DND-41 (cell line): ENCODE data around the gene LPAR1.

Experiments
- ATAC-seq: fragments of 200-7000 bp; cut with Tn5 transposase; 3 replicates; pipeline ENCODE4 v1.9.1; 2021; ENCODE audit warnings: low read depth; ENCODE audit not compliant: insufficient read depth
- DNase-seq: peaks from one replicate; pipeline ENCODE4 v3.0.0-alpha.2; 2020
- H2AFZ ChIP-seq: 2 replicates; pipeline ENCODE4 v1.6.0; 2012; ENCODE audit warnings: low read depth, low read length
- H3K27ac ChIP-seq: 2 replicates; pipeline ENCODE4 v1.5.1; 2012; ENCODE audit warnings: low read length, inconsistent platforms
- H3K27me3 ChIP-seq: fragments of 200-600 bp; sonication (generic); 2 replicates; pipeline ENCODE4 v1.6.0; 2012; ENCODE audit warnings: low read length, mild to moderate bottlenecking, inconsistent platforms; ENCODE audit not compliant: insufficient read depth, poor library complexity
- H3K36me3 ChIP-seq: 2 replicates; pipeline ENCODE4 v1.5.1; 2012; ENCODE audit warnings: low read length, inconsistent platforms; ENCODE audit not compliant: insufficient read depth
- H3K4me1 ChIP-seq: 2 replicates; pipeline ENCODE4 v1.5.1; 2012; ENCODE audit warnings: mild to moderate bottlenecking, low read length; ENCODE audit not compliant: insufficient read depth
- H3K4me2 ChIP-seq: 2 replicates; pipeline ENCODE4 v1.6.0; 2012; ENCODE audit warnings: mild to moderate bottlenecking, moderate library complexity, low read length, inconsistent platforms; ENCODE audit not compliant: insufficient read depth
- H3K4me3 ChIP-seq, 2 experiments: fragments of 200-600 bp in 1 of 2; shearing (Covaris generic) in 1 of 2; 2 replicates each; pipeline ENCODE4 v1.5.1; 2012 to 2016; ENCODE audit warnings: inconsistent platforms in 2 of 2, low read length in 2 of 2, mild to moderate bottlenecking in 2 of 2, low read depth in 1 of 2, moderate library complexity in 1 of 2
- H3K79me2 ChIP-seq: 2 replicates; pipeline ENCODE4 v1.6.0; 2012; ENCODE audit warnings: low read length, inconsistent platforms; ENCODE audit not compliant: insufficient read depth
- H3K9ac ChIP-seq: 2 replicates; pipeline ENCODE4 v1.6.0; 2012; ENCODE audit warnings: low read depth, mild to moderate bottlenecking, inconsistent platforms, low read length, moderate library complexity
- H3K9me3 ChIP-seq: 2 replicates; pipeline ENCODE4 v1.5.1; 2012; ENCODE audit warnings: low read length, moderate library complexity, mild to moderate bottlenecking, inconsistent platforms; ENCODE audit not compliant: insufficient read depth, severe bottlenecking
- H4K20me1 ChIP-seq: 2 replicates; pipeline ENCODE4 v1.6.0; 2012; ENCODE audit warnings: low read length; ENCODE audit not compliant: insufficient read depth
- CTCF ChIP-seq: IDR thresholded peaks from 2 replicates; pipeline ENCODE4 v1.5.1; 2012; ENCODE audit warnings: borderline replicate concordance, low read length, moderate library complexity, mild to moderate bottlenecking; ENCODE audit not compliant: poor library complexity, severe bottlenecking; ENCODE audit errors: extremely low read depth
- EZH2 ChIP-seq: IDR thresholded peaks from 3 replicates; pipeline ENCODE4 v1.6.1; 2012; ENCODE audit warnings: borderline replicate concordance, low read depth, mild to moderate bottlenecking, moderate library complexity, low read length, inconsistent platforms; ENCODE audit not compliant: severe bottlenecking

LPAR1 gene

GRCh38 chr9:111068383-111068730 lies 30.1 kb upstream of the LPAR1 start:
- H3K4me2 ChIP-seq, result no peak overlapping the region
- no peak overlapping the region for H3K27ac ChIP-seq
- H3K27me3 ChIP-seq, result no peaks in the 10 kb centered on the region
- no peak for TF ChIP-seq EZH2
- no peak for TF ChIP-seq CTCF
- H3K4me1 ChIP-seq, result no peaks in the 10 kb centered on the region
- ATAC-seq (no peak), DNase-seq (no peak)
- no peak overlapping the region for H3K9ac ChIP-seq
- H4K20me1 ChIP-seq, result no peaks in the 10 kb centered on the region
- H3K36me3 ChIP-seq, result no peaks in the 10 kb centered on the region
- H3K4me3 ChIP-seq, result no peak overlapping the region
- H2AFZ ChIP-seq, result no peak overlapping the region
- H3K9me3 ChIP-seq, result no peaks in the 10 kb centered on the region
- H3K79me2 ChIP-seq, result no peaks in the 10 kb centered on the region

- H3K9me3 ChIP-seq, result no peaks in the 10 kb centered on the region
- DNase-seq (no peak), ATAC-seq (no peak)
- H3K4me3 ChIP-seq, result no peak overlapping the region
- H3K79me2 ChIP-seq, result no peaks in the 10 kb centered on the region
- no peaks in the 10 kb centered on the region for H4K20me1 ChIP-seq
- no peaks in the 10 kb centered on the region for H3K36me3 ChIP-seq
- H2AFZ ChIP-seq, result no peak overlapping the region
- H3K27ac ChIP-seq, result no peak overlapping the region
- H3K27me3 ChIP-seq, result no peaks in the 10 kb centered on the region
- TF ChIP-seq EZH2 (no peak), CTCF (no peak)
- H3K4me2 ChIP-seq, result no peak overlapping the region
- H3K9ac ChIP-seq, result no peak overlapping the region
- H3K4me1 ChIP-seq, result no peaks in the 10 kb centered on the region
Observed at GRCh38 chr9:111066468-111066867, 28.2 kb upstream of the LPAR1 start.

GRCh38 chr9:111065414-111065813 lies 27.1 kb upstream of the LPAR1 start:
- DNase-seq, result no peak
- no peak overlapping the region for H2AFZ ChIP-seq
- H3K9ac ChIP-seq, result no peak overlapping the region
- H3K36me3 ChIP-seq, result no peaks in the 10 kb centered on the region
- ATAC-seq, result no peak
- H3K9me3 ChIP-seq, result no peaks in the 10 kb centered on the region
- no peaks in the 10 kb centered on the region for H3K4me1 ChIP-seq
- H3K27ac ChIP-seq, result no peak overlapping the region
- no peaks in the 10 kb centered on the region for H3K27me3 ChIP-seq
- TF ChIP-seq EZH2 (no peak), CTCF (no peak)
- no peak overlapping the region for H3K4me3 ChIP-seq
- no peaks in the 10 kb centered on the region for H4K20me1 ChIP-seq
- H3K79me2 ChIP-seq, result no peaks in the 10 kb centered on the region
- H3K4me2 ChIP-seq, result no peak overlapping the region
